ENCODE results near the gene TRABD2A. TPM values are rescaled to one million over a fixed set of nuclear protein-coding genes. Genes with fewer than 3 reads are reported as not detected.

The TRABD2A gene
- total RNA-seq, 1 experiment from 2014 or later = 1.7 TPM

DNA sequence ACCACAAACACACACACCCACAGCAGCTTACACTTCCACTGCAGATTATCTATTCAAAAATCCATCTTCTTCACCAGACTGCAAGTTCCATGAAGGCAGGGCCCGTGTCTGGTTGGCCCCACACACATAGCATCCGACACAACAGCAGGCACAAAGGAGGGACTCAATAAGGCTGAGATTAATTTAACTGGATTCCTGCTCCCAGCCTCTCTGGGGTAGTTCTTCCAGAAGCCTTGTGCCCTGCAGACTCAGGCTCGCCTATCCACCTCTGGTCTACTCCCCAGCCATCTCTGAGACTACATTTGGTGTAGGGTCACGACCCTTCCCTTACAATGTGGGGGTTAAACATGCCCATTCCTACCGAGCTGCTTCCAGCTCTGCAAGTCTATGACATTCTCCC is 57.7 kb downstream of the TRABD2A start:
- Histone ChIP-seq H3K79me2 (ENCODE audit: insufficient read depth, low read length) (no peaks in the 10 kb centered on the region), H3K9me3 (ENCODE audit: control insufficient read depth, low read depth, low read length) (no peaks in the 10 kb centered on the region), H3T11ph (ENCODE audit: low read length) (no peak overlapping the region), H2BK20ac (ENCODE audit: low read depth, low read length, poor library complexity, severe bottlenecking) (no peak overlapping the region), H3K4ac (ENCODE audit: low read depth, low read length) (no peak overlapping the region), H2BK15ac (ENCODE audit: low read depth, low read length) (no peak overlapping the region), H3K14ac (ENCODE audit: insufficient read depth, low read length) (no peak overlapping the region), H4K20me1 (ENCODE audit: control insufficient read depth, insufficient read depth, insufficient read length) (no peaks in the 10 kb centered on the region), H3K4me1 (ENCODE audit: insufficient read depth, low read length) (no peaks in the 10 kb centered on the region), H3K4me2 (ENCODE audit: insufficient read depth, insufficient read length, low read length) (no peak overlapping the region), H2BK5ac (ENCODE audit: insufficient read length, low read length) (no peak overlapping the region), H2BK12ac (ENCODE audit: insufficient read length, low read depth, low read length) (no peak overlapping the region), H3K79me1 (ENCODE audit: insufficient read depth, low read depth, low read length, poor library complexity, severe bottlenecking) (no peaks in the 10 kb centered on the region), H3K23me2 (ENCODE audit: insufficient read length, low read depth, low read length, poor library complexity, severe bottlenecking) (no peaks in the 10 kb centered on the region), H3K27me3 (ENCODE audit: insufficient read depth, low read length) (no peaks in the 10 kb centered on the region), H3K9ac (ENCODE audit: extremely low read depth, insufficient read length, low read length) (no peak overlapping the region), H4K5ac (ENCODE audit: insufficient read length, low read depth, low read length) (no peak overlapping the region), H2BK120ac (ENCODE audit: low read depth, low read length, poor library complexity, severe bottlenecking) (no peak overlapping the region), H2AK5ac (ENCODE audit: insufficient read length, low read length) (no peak overlapping the region), H3K18ac (ENCODE audit: insufficient read length, low read depth, low read length) (no peak overlapping the region), H3K56ac (ENCODE audit: insufficient read length, low read depth, low read length) (no peak overlapping the region), H3K27ac (ENCODE audit: insufficient read length, low read depth, low read length) (no peak overlapping the region), H2AFZ (ENCODE audit: low read length) (no peak overlapping the region), H4K8ac (replicated peaks; ENCODE audit: insufficient read length, low read depth, low read length) (no peak overlapping the region), H3K23ac (ENCODE audit: insufficient read length, low read depth, low read length) (no peak overlapping the region), H4K91ac (ENCODE audit: insufficient read length, low read depth, low read length) (no peak overlapping the region)
- Mint-ChIP-seq H3K36me3 (ENCODE audit: insufficient read depth in 1 of 3, low read depth in 3 of 3) (no peaks in the 10 kb centered on the region), H3K9me3 (no peaks in the 10 kb centered on the region), H3K4me3 (no peak overlapping the region), H3K27ac (no peak overlapping the region), H3K4me1 (no peaks in the 10 kb centered on the region), H3K27me3 (ENCODE audit: low read depth) (peaks cover 23% of the 10 kb centered on the region)
- no peak for DNase-seq
- TF ChIP-seq, protein P1, sequence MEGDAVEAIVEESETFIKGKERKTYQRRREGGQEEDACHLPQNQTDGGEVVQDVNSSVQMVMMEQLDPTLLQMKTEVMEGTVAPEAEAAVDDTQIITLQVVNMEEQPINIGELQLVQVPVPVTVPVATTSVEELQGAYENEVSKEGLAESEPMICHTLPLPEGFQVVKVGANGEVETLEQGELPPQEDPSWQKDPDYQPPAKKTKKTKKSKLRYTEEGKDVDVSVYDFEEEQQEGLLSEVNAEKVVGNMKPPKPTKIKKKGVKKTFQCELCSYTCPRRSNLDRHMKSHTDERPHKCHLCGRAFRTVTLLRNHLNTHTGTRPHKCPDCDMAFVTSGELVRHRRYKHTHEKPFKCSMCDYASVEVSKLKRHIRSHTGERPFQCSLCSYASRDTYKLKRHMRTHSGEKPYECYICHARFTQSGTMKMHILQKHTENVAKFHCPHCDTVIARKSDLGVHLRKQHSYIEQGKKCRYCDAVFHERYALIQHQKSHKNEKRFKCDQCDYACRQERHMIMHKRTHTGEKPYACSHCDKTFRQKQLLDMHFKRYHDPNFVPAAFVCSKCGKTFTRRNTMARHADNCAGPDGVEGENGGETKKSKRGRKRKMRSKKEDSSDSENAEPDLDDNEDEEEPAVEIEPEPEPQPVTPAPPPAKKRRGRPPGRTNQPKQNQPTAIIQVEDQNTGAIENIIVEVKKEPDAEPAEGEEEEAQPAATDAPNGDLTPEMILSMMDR (conservative IDR thresholded peaks at IDR 0.05) = no peak
- no CpG with 5 or more reads among the region's 5 CpGs for WGBS (ENCODE audit: extremely low coverage, insufficient read length, low lambda C conversion rate)
